Measurements from ENCODE around the gene RPL27A. TPM values are rescaled to one million over a fixed set of nuclear protein-coding genes. Genes with fewer than 3 reads are reported as not detected.
A peak's percentile ranks its signal among the peaks of the same experiment; 100 is the strongest.

Gene RPL27A
- total RNA-seq, 6 experiments from 2014 or later: 973 to 1,209 (median 1,069) TPM

DNA sequence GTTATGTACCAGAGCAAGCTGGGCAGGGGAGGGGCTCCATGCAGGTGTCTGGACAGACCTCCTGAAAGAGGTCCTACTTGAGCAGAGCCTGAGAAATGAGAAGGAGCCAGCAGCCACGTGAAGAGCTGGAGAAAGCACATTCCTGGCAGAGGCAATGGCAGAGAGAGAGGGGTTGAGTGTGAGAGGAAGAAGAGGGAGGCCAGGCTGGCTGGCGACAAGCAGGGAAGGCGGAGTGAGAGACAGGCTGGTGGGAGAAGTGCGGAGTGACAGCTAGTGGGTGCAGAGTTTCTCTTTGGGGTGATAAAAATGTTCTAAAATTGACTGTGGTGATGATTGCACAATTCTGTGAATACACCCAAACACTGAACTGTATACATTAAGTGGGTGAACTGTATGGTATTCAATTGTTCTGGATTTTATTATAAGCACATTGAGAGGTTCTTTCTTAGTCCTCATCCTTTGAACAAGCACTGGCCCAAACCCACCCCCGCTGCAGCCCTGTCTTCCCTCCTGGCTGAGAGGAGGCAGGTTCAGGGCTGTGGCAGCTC lies 29.4 kb downstream of the RPL27A start:
- Mint-ChIP-seq H3K36me3 (ENCODE audit: low read depth) (peaks cover 42% of the 10 kb centered on the region), H3K27me3 (ENCODE audit: insufficient read depth) (peaks cover 5% of the 10 kb centered on the region), H3K4me1 (ENCODE audit: low read depth) (peaks cover 47% of the 10 kb centered on the region), H3K27ac (no peak overlapping the region; the same call in 1 of the 2 replicates), H3K4me3 (no peak overlapping the region), H3K9me3 (no peaks in the 10 kb centered on the region)
- no peak for DNase-seq
- TF ChIP-seq, protein P1, sequence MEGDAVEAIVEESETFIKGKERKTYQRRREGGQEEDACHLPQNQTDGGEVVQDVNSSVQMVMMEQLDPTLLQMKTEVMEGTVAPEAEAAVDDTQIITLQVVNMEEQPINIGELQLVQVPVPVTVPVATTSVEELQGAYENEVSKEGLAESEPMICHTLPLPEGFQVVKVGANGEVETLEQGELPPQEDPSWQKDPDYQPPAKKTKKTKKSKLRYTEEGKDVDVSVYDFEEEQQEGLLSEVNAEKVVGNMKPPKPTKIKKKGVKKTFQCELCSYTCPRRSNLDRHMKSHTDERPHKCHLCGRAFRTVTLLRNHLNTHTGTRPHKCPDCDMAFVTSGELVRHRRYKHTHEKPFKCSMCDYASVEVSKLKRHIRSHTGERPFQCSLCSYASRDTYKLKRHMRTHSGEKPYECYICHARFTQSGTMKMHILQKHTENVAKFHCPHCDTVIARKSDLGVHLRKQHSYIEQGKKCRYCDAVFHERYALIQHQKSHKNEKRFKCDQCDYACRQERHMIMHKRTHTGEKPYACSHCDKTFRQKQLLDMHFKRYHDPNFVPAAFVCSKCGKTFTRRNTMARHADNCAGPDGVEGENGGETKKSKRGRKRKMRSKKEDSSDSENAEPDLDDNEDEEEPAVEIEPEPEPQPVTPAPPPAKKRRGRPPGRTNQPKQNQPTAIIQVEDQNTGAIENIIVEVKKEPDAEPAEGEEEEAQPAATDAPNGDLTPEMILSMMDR (IDR thresholded peaks at IDR 0.05): no peak

GRCh38 chr11:8712506-8712905 lies 29.9 kb downstream of the RPL27A start:
- peaks cover 9% of the 10 kb centered on the region for H3K27me3 Mint-ChIP-seq (ENCODE audit: insufficient read depth)
- DNase-seq: no peak
- no peak overlapping the region for H3K27ac Mint-ChIP-seq
- H3K4me3 Mint-ChIP-seq: no peak overlapping the region
- TF ChIP-seq, protein P1 (IDR thresholded peaks at IDR 0.05): no peak
- no peaks in the 10 kb centered on the region for H3K9me3 Mint-ChIP-seq
- H3K4me1 Mint-ChIP-seq (ENCODE audit: low read depth): peaks cover 53% of the 10 kb centered on the region
- H3K36me3 Mint-ChIP-seq (ENCODE audit: low read depth): peaks cover 47% of the 10 kb centered on the region

GRCh38 chr11:8713760-8714454 lies 31.3 kb downstream of the RPL27A start:
- no peak for DNase-seq
- H3K4me1 Mint-ChIP-seq (ENCODE audit: low read depth): peaks cover 58% of the 10 kb centered on the region
- H3K27ac Mint-ChIP-seq: peak overlapping the region; percentile 29; the same call in 1 of the 2 replicates
- TF ChIP-seq, protein P1 (IDR thresholded peaks at IDR 0.05): no peak
- peaks cover 47% of the 10 kb centered on the region for H3K36me3 Mint-ChIP-seq (ENCODE audit: low read depth)
- H3K27me3 Mint-ChIP-seq (ENCODE audit: insufficient read depth): peaks cover 11% of the 10 kb centered on the region
- no peaks in the 10 kb centered on the region for H3K9me3 Mint-ChIP-seq
- no peak overlapping the region for H3K4me3 Mint-ChIP-seq

GRCh38 chr11:8714622-8715225 lies 32.1 kb downstream of the RPL27A start:
- Mint-ChIP-seq H3K36me3 (ENCODE audit: low read depth) (peaks cover 44% of the 10 kb centered on the region), H3K4me3 (no peak overlapping the region), H3K4me1 (ENCODE audit: low read depth) (peaks cover 58% of the 10 kb centered on the region), H3K9me3 (no peaks in the 10 kb centered on the region), H3K27me3 (ENCODE audit: insufficient read depth) (peaks cover 11% of the 10 kb centered on the region), H3K27ac (peak overlapping the region; percentile 28; the same call in 1 of the 2 replicates)
- no peak for DNase-seq
- TF ChIP-seq, protein P1 (IDR thresholded peaks at IDR 0.05): no peak

DNA sequence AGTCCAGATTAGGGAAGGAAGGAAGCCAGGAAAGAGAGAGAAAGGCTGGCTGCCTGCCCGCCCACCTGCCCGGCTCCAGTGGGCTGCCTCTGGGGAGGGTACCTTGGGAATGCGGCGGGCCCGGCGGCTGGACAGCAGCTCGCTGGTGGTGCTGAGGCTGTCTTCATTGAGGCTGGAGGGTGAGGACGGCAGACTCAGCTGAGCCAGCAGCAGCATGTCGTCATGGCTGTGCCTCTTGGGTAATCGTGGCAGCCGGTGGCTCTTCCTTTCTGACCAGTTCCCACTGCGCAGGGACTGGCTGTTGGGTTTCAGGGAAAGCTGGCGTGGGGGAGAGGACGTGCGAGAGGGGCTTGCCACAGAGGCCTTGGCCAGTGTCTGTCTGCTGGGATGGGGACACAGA lies 32.9 kb downstream of the RPL27A start:
- H3K27ac Mint-ChIP-seq: peak overlapping the region; percentile 28; the same call in 1 of the 2 replicates
- H3K36me3 Mint-ChIP-seq (ENCODE audit: low read depth): peaks cover 38% of the 10 kb centered on the region
- peaks cover 11% of the 10 kb centered on the region for H3K27me3 Mint-ChIP-seq (ENCODE audit: insufficient read depth)
- H3K4me3 Mint-ChIP-seq: no peak overlapping the region
- peaks cover 62% of the 10 kb centered on the region for H3K4me1 Mint-ChIP-seq (ENCODE audit: low read depth)
- TF ChIP-seq, protein P1 (IDR thresholded peaks at IDR 0.05): no peak
- no peaks in the 10 kb centered on the region for H3K9me3 Mint-ChIP-seq
- no peak for DNase-seq
